PC-9 (cell line): Measurements from ENCODE around the gene LOXL3.

Experiments used
- CTCF ChIP-seq: fragments of 200-600 bp; sonication (generic); conservative IDR thresholded peaks from 2 replicates; pipeline ENCODE4 v1.6.1; 2017; ENCODE audit warnings: mixed run types, antibody characterized with exemption, mild to moderate bottlenecking, moderate library complexity
- EZH2 ChIP-seq: fragments of 200-600 bp; sonication (generic); IDR thresholded peaks from 2 replicates; pipeline ENCODE4 v1.8.0; 2017; ENCODE audit warnings: antibody characterized with exemption, low read depth

GRCh38 chr2:74588664-74589063 is 34.9 kb upstream of the LOXL3 start:
- no peak for TF ChIP-seq CTCF
- no peak for TF ChIP-seq EZH2
